ENCODE results near the gene SQSTM1.

DNA sequence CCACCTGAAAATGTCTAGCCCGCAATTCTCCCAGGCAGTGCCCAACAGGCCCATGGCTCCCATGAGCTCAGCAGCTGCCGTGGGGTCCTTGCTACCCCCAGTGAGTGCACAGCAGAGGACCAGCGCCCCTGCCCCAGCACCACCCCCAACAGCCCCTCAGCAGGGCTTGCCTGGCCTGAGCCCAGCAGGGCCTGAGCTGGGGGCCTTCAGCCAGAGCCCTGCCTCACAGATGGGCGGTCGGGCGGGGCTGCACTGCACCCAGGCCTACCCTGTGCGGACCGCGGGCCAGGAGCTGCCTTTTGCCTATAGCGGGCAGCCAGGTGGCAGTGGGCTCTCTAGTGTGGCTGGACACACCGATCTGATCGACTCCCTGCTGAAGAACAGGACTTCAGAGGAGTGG is 46.3 kb upstream of the SQSTM1 start:
- TF ChIP-seq CTCF (conservative IDR thresholded peaks at IDR 0.05 in 1 of 2, IDR thresholded peaks at IDR 0.05 in 1 of 2; ENCODE audit: low read depth in 1 of 2, low read length in 2 of 2) (no peak), EZH2 (IDR thresholded peaks at IDR 0.05; ENCODE audit: low read length, missing control alignments) (no peak)

Data from fibroblast of lung (primary cell).